Subcutaneous adipose tissue (tissue), 4 donors: ENCODE measurements around the gene DDAH1. TPM values are rescaled to one million over a fixed set of nuclear protein-coding genes. Genes with fewer than 3 reads are reported as not detected.

ENCODE experiments used
- CTCF ChIP-seq: fragments of 450-650 bp; IDR thresholded peaks from one replicate; pipeline ENCODE4 v1.5.1; 2016; ENCODE audit warnings: low read depth, mild to moderate bottlenecking, control low read depth, antibody characterized with exemption, moderate library complexity
- total RNA-seq, 4 donors: library from RNA; depleted of rRNA; stranded (reverse); fragments of >200 nt; gene quantifications; one replicate each; pipeline ENCODE4 v1.1.0, GENCODE V29; 2016

DDAH1 gene
- total RNA-seq, 4 donors from 2014 or later, result 13.9 to 27.6 (median 14.3) TPM

GRCh38 chr1:85334962-85335361, 130.0 kb downstream of the DDAH1 start:
- TF ChIP-seq CTCF, result no peak

GRCh38 chr1:85333186-85333585, 131.8 kb downstream of the DDAH1 start:
- no peak for TF ChIP-seq CTCF

GRCh38 chr1:85332575-85332974, 132.4 kb downstream of the DDAH1 start:
- TF ChIP-seq CTCF, result no peak

GRCh38 chr1:85330711-85331290, 134.2 kb downstream of the DDAH1 start:
- TF ChIP-seq CTCF, result no peak

- no peak for TF ChIP-seq CTCF
Observed at GRCh38 chr1:85330214-85330631, 134.7 kb downstream of the DDAH1 start.

GRCh38 chr1:85328713-85329397, 136.1 kb downstream of the DDAH1 start:
- TF ChIP-seq CTCF, result no peak

GRCh38 chr1:85327759-85328158, 137.2 kb downstream of the DDAH1 start:
- no peak for TF ChIP-seq CTCF
